ENCODE results near the gene CSMD2. TPM values are rescaled to one million over a fixed set of nuclear protein-coding genes. Genes with fewer than 3 reads are reported as not detected.

The CSMD2 gene
- total RNA-seq, 6 donors from 2014 or later: 0.39 to 1.0 (median 0.52) TPM

GRCh38 chr1:33661811-33662454 is 503.1 kb downstream of the CSMD2 start:
- no peaks in the 10 kb centered on the region for H3K9me3 ChIP-seq
- no peak overlapping the region for H3K4me3 ChIP-seq
- DNase-seq (no peak), ATAC-seq (ENCODE audit: low FRiP score in 2 of 2) (no peak)
- no peaks in the 10 kb centered on the region for H3K4me1 ChIP-seq
- H3K27ac ChIP-seq: no peak overlapping the region
- TF ChIP-seq EP300 (IDR thresholded peaks at IDR 0.05) (no peak), POLR2A (IDR thresholded peaks at IDR 0.05) (no peak), CTCF (IDR thresholded peaks at IDR 0.05) (no peak), POLR2AphosphoS5 (IDR thresholded peaks at IDR 0.05) (no peak)
- no peaks in the 10 kb centered on the region for H3K36me3 ChIP-seq
- 58 to 59% methylated on average over 6 of the region's 6 CpGs for WGBS, 2 donors
- H3K27me3 ChIP-seq: no peaks in the 10 kb centered on the region

GRCh38 chr1:33660956-33661355 is 504.1 kb downstream of the CSMD2 start:
- no peaks in the 10 kb centered on the region for H3K9me3 ChIP-seq
- TF ChIP-seq POLR2A (IDR thresholded peaks at IDR 0.05) (no peak), CTCF (IDR thresholded peaks at IDR 0.05) (no peak), POLR2AphosphoS5 (IDR thresholded peaks at IDR 0.05) (no peak), EP300 (IDR thresholded peaks at IDR 0.05) (no peak)
- no peaks in the 10 kb centered on the region for H3K27me3 ChIP-seq
- 88 to 90% methylated on average over 8 of the region's 8 CpGs for WGBS, 2 donors
- ATAC-seq (ENCODE audit: low FRiP score in 2 of 2) (no peak), DNase-seq (no peak)
- H3K36me3 ChIP-seq: no peaks in the 10 kb centered on the region
- H3K4me1 ChIP-seq: no peaks in the 10 kb centered on the region
- H3K27ac ChIP-seq: no peak overlapping the region
- no peak overlapping the region for H3K4me3 ChIP-seq

- DNase-seq (no peak), ATAC-seq (ENCODE audit: low FRiP score in 2 of 2) (no peak)
- WGBS, 2 donors: 32 to 34% methylated on average over 5 of the region's 5 CpGs
- no peaks in the 10 kb centered on the region for H3K9me3 ChIP-seq
- no peaks in the 10 kb centered on the region for H3K4me1 ChIP-seq
- H3K27me3 ChIP-seq: no peaks in the 10 kb centered on the region
- H3K36me3 ChIP-seq: no peaks in the 10 kb centered on the region
- no peak overlapping the region for H3K4me3 ChIP-seq
- TF ChIP-seq POLR2A (IDR thresholded peaks at IDR 0.05): no peak
- TF ChIP-seq CTCF (IDR thresholded peaks at IDR 0.05): no peak
- TF ChIP-seq POLR2AphosphoS5 (IDR thresholded peaks at IDR 0.05): no peak
- H3K27ac ChIP-seq: no peak overlapping the region
Measured at GRCh38 chr1:33660244-33660643, 504.8 kb downstream of the CSMD2 start.

GRCh38 chr1:33659641-33660040 is 505.4 kb downstream of the CSMD2 start:
- TF ChIP-seq CTCF (IDR thresholded peaks at IDR 0.05) (no peak), EP300 (IDR thresholded peaks at IDR 0.05) (no peak), POLR2A (IDR thresholded peaks at IDR 0.05) (no peak), POLR2AphosphoS5 (IDR thresholded peaks at IDR 0.05) (no peak)
- WGBS, 2 donors: 80% methylated on average over 4 of the region's 4 CpGs
- no peaks in the 10 kb centered on the region for H3K27me3 ChIP-seq
- no peaks in the 10 kb centered on the region for H3K9me3 ChIP-seq
- no peaks in the 10 kb centered on the region for H3K4me1 ChIP-seq
- ATAC-seq (ENCODE audit: low FRiP score in 2 of 2) (no peak), DNase-seq (no peak)
- no peaks in the 10 kb centered on the region for H3K36me3 ChIP-seq
- H3K4me3 ChIP-seq: no peak overlapping the region
- no peak overlapping the region for H3K27ac ChIP-seq

- no peaks in the 10 kb centered on the region for H3K9me3 ChIP-seq
- H3K36me3 ChIP-seq: no peaks in the 10 kb centered on the region
- TF ChIP-seq CTCF (IDR thresholded peaks at IDR 0.05) (no peak), POLR2AphosphoS5 (IDR thresholded peaks at IDR 0.05) (no peak), EP300 (IDR thresholded peaks at IDR 0.05) (no peak), POLR2A (IDR thresholded peaks at IDR 0.05) (no peak)
- H3K27ac ChIP-seq: no peak overlapping the region
- no peak overlapping the region for H3K4me3 ChIP-seq
- WGBS, 2 donors: 87 to 91% methylated on average over 4 to 12 of the region's 12 CpGs
- DNase-seq (no peak), ATAC-seq (ENCODE audit: low FRiP score in 2 of 2) (no peak)
- H3K27me3 ChIP-seq: no peaks in the 10 kb centered on the region
- H3K4me1 ChIP-seq: no peaks in the 10 kb centered on the region
Measured at GRCh38 chr1:33657833-33658232, 507.2 kb downstream of the CSMD2 start.

Measured in upper lobe of left lung (tissue), 6 donors.